GM23338 (cell line): ENCODE measurements around the gene PEAK3. TPM values are rescaled to one million over a fixed set of nuclear protein-coding genes. Genes with fewer than 3 reads are reported as not detected.

Experiments
- ATAC-seq: fragments of 200-7000 bp; cut with Tn5 transposase; 3 replicates; pipeline ENCODE4 v1.9.1; 2020
- DNase-seq: peaks from one replicate; pipeline ENCODE4 v3.0.0-alpha.2; 2015; ENCODE audit warnings: low spot score
- H2AFZ ChIP-seq: fragments of 200-600 bp; sonication (generic); 2 replicates; pipeline ENCODE4 v1.8.0; 2016; ENCODE audit warnings: antibody characterized with exemption, mild to moderate bottlenecking, moderate library complexity
- H3F3A ChIP-seq: fragments of 200-600 bp; sonication (generic); replicated peaks from 2 replicates; pipeline ENCODE4 v1.8.0; 2017; ENCODE audit warnings: antibody characterized with exemption, mixed run types, low read depth
- H3K27ac ChIP-seq: fragments of 200-600 bp; sonication (generic); 2 replicates; pipeline ENCODE4 v1.6.1; 2016; ENCODE audit warnings: low read depth
- H3K27me3 ChIP-seq: fragments of 200-600 bp; sonication (generic); 2 replicates; pipeline ENCODE4 v1.8.0; 2016; ENCODE audit warnings: mild to moderate bottlenecking, mixed run types, moderate library complexity; ENCODE audit not compliant: insufficient read depth
- H3K36me3 ChIP-seq: fragments of 200-600 bp; sonication (generic); 2 replicates; pipeline ENCODE4 v1.8.0; 2016; ENCODE audit warnings: mild to moderate bottlenecking; ENCODE audit not compliant: insufficient read depth
- H3K4me1 ChIP-seq: fragments of 200-600 bp; sonication (generic); 2 replicates; pipeline ENCODE4 v1.8.0; 2016; ENCODE audit warnings: mild to moderate bottlenecking, moderate library complexity; ENCODE audit not compliant: insufficient read depth
- H3K4me2 ChIP-seq: fragments of 200-600 bp; sonication (generic); 2 replicates; pipeline ENCODE4 v1.7.1; 2017; ENCODE audit warnings: mixed run types
- H3K4me3 ChIP-seq: fragments of 200-600 bp; sonication (generic); 2 replicates; pipeline ENCODE4 v1.6.1; 2016; ENCODE audit warnings: mixed run types
- H3K79me2 ChIP-seq: fragments of 200-600 bp; sonication (generic); replicated peaks from 2 replicates; pipeline ENCODE4 v1.8.0; 2017; ENCODE audit warnings: mild to moderate bottlenecking; ENCODE audit not compliant: insufficient read depth
- H3K9me2 ChIP-seq: fragments of 200-600 bp; sonication (generic); 2 replicates; pipeline ENCODE4 v1.8.0; 2017; ENCODE audit not compliant: insufficient read depth
- H4K20me1 ChIP-seq: fragments of 200-600 bp; sonication (generic); replicated peaks from 2 replicates; pipeline ENCODE4 v1.8.0; 2017; ENCODE audit warnings: mild to moderate bottlenecking; ENCODE audit not compliant: insufficient read depth
- H3K27ac Mint-ChIP-seq: 2 replicates; pipeline ENCODE4 v1.8.0; 2020; ENCODE audit warnings: inconsistent platforms, mild to moderate bottlenecking, moderate library complexity, mixed read lengths
- H3K27me3 Mint-ChIP-seq: 3 replicates; pipeline ENCODE4 v1.8.0; 2022; ENCODE audit warnings: low read depth, mild to moderate bottlenecking, moderate library complexity, mixed read lengths, inconsistent platforms; ENCODE audit not compliant: insufficient read depth, poor library complexity
- H3K36me3 Mint-ChIP-seq: 3 replicates; pipeline ENCODE4 v1.8.0; 2021; ENCODE audit warnings: low read depth, mild to moderate bottlenecking, inconsistent platforms, moderate library complexity, mixed read lengths
- H3K4me1 Mint-ChIP-seq: 3 replicates; pipeline ENCODE4 v1.8.0; 2020; ENCODE audit warnings: mild to moderate bottlenecking, inconsistent platforms, mixed read lengths
- H3K4me3 Mint-ChIP-seq: 3 replicates; pipeline ENCODE4 v1.8.0; 2021; ENCODE audit warnings: moderate library complexity, mild to moderate bottlenecking, inconsistent platforms, mixed read lengths
- H3K9me3 Mint-ChIP-seq: 3 replicates; pipeline ENCODE4 v1.8.0; 2020; ENCODE audit warnings: moderate library complexity, mild to moderate bottlenecking, inconsistent platforms, mixed read lengths
- CREB1 ChIP-seq: fragments of 250-450 bp; sonication (Bioruptor Pico); IDR thresholded peaks from 2 replicates; pipeline ENCODE4 v1.5.0; 2020; ENCODE audit warnings: low read depth, mild to moderate bottlenecking, moderate library complexity
- CTCF ChIP-seq, 2 experiments: fragments of 200-600 bp in 1 of 2; sonication (generic) in 1 of 2; conservative IDR thresholded peaks; 2 replicates each; pipeline versions ENCODE4 v1.5.1 to v1.6.1; 2016 to 2017; ENCODE audit warnings: antibody characterized with exemption in 2 of 2, low read depth in 2 of 2, mild to moderate bottlenecking in 2 of 2, moderate library complexity in 1 of 2
- EZH2phosphoT487 ChIP-seq: fragments of 200-600 bp; sonication (generic); IDR thresholded peaks from one replicate; pipeline ENCODE4 v1.8.1; 2018; ENCODE audit warnings: antibody characterized with exemption; ENCODE audit not compliant: unreplicated experiment
- JUNB ChIP-seq: IDR thresholded peaks from one replicate; pipeline ENCODE4 v1.6.1; 2016; ENCODE audit warnings: antibody characterized with exemption; ENCODE audit not compliant: unreplicated experiment
- NANOG ChIP-seq: IDR thresholded peaks from 2 replicates; pipeline ENCODE4 v1.6.1; 2016; ENCODE audit warnings: antibody characterized with exemption, borderline replicate concordance
- POLR2AphosphoS5 ChIP-seq: IDR thresholded peaks from 2 replicates; pipeline ENCODE4 v1.6.1; 2016; ENCODE audit warnings: antibody characterized with exemption, low read depth
- ZNF331 ChIP-seq: fragments of 250-450 bp; sonication (Bioruptor Pico); IDR thresholded peaks from 2 replicates; pipeline ENCODE4 v1.5.0; 2020; ENCODE audit warnings: low read depth, mild to moderate bottlenecking, moderate library complexity
- polyA plus RNA-seq: library from polyadenylated mRNA; unstranded; fragments of >200 nt; fragmentation: Nextera tagmentation; extraction: Ambion mirVana; gene quantifications from 2 replicates; pipeline ENCODE4 v1.2.1, GENCODE V29; 2016
- total RNA-seq: library from RNA; depleted of rRNA; stranded (reverse); fragments of >200 nt; shearing (Covaris generic); gene quantifications from 2 replicates; pipeline ENCODE4 v1.2.3, GENCODE V29; 2014
- TF ChIP-seq, protein P1 (sequence below): IDR thresholded peaks from one replicate; pipeline ENCODE4 v1.6.1; 2018; ENCODE audit warnings: antibody characterized with exemption; ENCODE audit not compliant: unreplicated experiment
- TF ChIP-seq, protein P2 (sequence below): fragments of 250-450 bp; sonication (Bioruptor Pico); IDR thresholded peaks from 2 replicates; pipeline ENCODE4 v1.5.0; 2020; ENCODE audit warnings: mild to moderate bottlenecking, moderate library complexity

Gene PEAK3
- total and polyA plus RNA-seq, 2 experiments from 2014 or later, result not detected

DNA sequence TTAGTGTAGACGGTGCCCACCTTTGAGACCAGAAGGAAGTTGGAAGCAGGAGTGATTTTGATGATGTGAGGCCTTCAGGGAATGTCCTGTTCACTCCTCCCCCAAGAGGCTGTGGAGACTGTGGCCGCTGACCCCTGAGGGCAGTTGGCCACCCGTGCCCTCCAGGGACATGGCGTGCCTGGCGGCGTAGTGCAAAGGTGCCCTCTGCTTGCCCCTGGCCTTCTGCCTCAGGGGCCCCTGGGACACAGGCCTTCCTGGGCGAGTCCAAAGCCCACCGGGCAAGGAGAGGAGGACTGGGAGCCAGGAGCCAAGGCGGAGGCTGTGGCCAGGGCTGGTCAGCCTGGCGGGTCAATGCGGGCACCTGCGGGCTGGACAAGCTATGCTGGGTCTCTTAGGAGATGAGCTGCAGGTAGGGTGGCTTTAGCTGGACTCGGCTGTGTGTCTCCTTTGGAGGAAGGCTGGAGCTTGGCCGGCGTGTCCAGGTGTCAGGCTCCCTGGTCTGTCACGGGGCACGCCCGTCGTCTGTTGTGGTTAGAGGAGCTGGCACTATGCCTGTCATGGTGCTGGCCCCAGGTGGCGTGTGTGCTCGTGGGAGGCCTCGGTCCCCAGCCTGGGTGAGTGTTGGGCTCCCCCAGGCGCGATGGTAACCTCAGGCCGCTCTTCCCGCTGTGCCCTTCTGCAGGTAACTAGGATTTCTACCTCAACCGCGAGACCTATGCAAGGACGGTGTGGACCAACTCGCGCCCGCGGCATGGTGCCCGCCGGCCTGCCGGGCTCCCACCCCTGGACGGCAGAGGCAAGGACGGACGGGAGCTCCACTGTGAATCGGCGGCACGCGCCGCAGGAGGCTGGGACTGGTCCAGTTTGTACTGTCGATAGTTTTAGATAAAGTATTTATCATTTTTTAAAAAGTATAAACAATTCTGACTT lies 52.6 kb downstream of the PEAK3 start (continued):
- no peak for TF ChIP-seq CREB1 (CRISPR knock-in tag)
- TF ChIP-seq, protein P1, sequence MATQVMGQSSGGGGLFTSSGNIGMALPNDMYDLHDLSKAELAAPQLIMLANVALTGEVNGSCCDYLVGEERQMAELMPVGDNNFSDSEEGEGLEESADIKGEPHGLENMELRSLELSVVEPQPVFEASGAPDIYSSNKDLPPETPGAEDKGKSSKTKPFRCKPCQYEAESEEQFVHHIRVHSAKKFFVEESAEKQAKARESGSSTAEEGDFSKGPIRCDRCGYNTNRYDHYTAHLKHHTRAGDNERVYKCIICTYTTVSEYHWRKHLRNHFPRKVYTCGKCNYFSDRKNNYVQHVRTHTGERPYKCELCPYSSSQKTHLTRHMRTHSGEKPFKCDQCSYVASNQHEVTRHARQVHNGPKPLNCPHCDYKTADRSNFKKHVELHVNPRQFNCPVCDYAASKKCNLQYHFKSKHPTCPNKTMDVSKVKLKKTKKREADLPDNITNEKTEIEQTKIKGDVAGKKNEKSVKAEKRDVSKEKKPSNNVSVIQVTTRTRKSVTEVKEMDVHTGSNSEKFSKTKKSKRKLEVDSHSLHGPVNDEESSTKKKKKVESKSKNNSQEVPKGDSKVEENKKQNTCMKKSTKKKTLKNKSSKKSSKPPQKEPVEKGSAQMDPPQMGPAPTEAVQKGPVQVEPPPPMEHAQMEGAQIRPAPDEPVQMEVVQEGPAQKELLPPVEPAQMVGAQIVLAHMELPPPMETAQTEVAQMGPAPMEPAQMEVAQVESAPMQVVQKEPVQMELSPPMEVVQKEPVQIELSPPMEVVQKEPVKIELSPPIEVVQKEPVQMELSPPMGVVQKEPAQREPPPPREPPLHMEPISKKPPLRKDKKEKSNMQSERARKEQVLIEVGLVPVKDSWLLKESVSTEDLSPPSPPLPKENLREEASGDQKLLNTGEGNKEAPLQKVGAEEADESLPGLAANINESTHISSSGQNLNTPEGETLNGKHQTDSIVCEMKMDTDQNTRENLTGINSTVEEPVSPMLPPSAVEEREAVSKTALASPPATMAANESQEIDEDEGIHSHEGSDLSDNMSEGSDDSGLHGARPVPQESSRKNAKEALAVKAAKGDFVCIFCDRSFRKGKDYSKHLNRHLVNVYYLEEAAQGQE, result no peak

GRCh38 chr19:2228157-2229030 lies 53.6 kb downstream of the PEAK3 start:
- Mint-ChIP-seq H3K27ac (no peak overlapping the region; the same call in 1 of the 2 replicates), H3K4me3 (no peak overlapping the region), H3K4me1 (no peaks in the 10 kb centered on the region), H3K36me3 (peaks cover 40% of the 10 kb centered on the region), H3K27me3 (peaks cover 8% of the 10 kb centered on the region), H3K9me3 (no peaks in the 10 kb centered on the region)
- ATAC-seq (no peak), DNase-seq (no peak)
- Histone ChIP-seq H3K4me2 (no peak overlapping the region), H3K27me3 (no peaks in the 10 kb centered on the region), H3K36me3 (no peaks in the 10 kb centered on the region; the same call in 1 of the 2 replicates), H3K4me3 (no peak overlapping the region), H3K9me2 (no peaks in the 10 kb centered on the region), H3F3A (0 out of 2 replicates have a peak, but pooled peaks cover 7% of the 10 kb centered on the region), H3K79me2 (no peaks in the 10 kb centered on the region), H4K20me1 (peaks cover 5% of the 10 kb centered on the region; the same call in 1 of the 2 replicates), H3K27ac (no peak overlapping the region), H3K4me1 (no peaks in the 10 kb centered on the region), H2AFZ (no peak overlapping the region)
- TF ChIP-seq NANOG, result no peak
- no peak for TF ChIP-seq ZNF331
- no peak for TF ChIP-seq JUNB
- no peak for TF ChIP-seq POLR2AphosphoS5
- TF ChIP-seq EZH2phosphoT487, result no peak
- no peak for TF ChIP-seq CTCF (conservative IDR thresholded peaks at IDR 0.05; ENCODE audit: low read depth in 2 of 2)
- TF ChIP-seq, protein P2, sequence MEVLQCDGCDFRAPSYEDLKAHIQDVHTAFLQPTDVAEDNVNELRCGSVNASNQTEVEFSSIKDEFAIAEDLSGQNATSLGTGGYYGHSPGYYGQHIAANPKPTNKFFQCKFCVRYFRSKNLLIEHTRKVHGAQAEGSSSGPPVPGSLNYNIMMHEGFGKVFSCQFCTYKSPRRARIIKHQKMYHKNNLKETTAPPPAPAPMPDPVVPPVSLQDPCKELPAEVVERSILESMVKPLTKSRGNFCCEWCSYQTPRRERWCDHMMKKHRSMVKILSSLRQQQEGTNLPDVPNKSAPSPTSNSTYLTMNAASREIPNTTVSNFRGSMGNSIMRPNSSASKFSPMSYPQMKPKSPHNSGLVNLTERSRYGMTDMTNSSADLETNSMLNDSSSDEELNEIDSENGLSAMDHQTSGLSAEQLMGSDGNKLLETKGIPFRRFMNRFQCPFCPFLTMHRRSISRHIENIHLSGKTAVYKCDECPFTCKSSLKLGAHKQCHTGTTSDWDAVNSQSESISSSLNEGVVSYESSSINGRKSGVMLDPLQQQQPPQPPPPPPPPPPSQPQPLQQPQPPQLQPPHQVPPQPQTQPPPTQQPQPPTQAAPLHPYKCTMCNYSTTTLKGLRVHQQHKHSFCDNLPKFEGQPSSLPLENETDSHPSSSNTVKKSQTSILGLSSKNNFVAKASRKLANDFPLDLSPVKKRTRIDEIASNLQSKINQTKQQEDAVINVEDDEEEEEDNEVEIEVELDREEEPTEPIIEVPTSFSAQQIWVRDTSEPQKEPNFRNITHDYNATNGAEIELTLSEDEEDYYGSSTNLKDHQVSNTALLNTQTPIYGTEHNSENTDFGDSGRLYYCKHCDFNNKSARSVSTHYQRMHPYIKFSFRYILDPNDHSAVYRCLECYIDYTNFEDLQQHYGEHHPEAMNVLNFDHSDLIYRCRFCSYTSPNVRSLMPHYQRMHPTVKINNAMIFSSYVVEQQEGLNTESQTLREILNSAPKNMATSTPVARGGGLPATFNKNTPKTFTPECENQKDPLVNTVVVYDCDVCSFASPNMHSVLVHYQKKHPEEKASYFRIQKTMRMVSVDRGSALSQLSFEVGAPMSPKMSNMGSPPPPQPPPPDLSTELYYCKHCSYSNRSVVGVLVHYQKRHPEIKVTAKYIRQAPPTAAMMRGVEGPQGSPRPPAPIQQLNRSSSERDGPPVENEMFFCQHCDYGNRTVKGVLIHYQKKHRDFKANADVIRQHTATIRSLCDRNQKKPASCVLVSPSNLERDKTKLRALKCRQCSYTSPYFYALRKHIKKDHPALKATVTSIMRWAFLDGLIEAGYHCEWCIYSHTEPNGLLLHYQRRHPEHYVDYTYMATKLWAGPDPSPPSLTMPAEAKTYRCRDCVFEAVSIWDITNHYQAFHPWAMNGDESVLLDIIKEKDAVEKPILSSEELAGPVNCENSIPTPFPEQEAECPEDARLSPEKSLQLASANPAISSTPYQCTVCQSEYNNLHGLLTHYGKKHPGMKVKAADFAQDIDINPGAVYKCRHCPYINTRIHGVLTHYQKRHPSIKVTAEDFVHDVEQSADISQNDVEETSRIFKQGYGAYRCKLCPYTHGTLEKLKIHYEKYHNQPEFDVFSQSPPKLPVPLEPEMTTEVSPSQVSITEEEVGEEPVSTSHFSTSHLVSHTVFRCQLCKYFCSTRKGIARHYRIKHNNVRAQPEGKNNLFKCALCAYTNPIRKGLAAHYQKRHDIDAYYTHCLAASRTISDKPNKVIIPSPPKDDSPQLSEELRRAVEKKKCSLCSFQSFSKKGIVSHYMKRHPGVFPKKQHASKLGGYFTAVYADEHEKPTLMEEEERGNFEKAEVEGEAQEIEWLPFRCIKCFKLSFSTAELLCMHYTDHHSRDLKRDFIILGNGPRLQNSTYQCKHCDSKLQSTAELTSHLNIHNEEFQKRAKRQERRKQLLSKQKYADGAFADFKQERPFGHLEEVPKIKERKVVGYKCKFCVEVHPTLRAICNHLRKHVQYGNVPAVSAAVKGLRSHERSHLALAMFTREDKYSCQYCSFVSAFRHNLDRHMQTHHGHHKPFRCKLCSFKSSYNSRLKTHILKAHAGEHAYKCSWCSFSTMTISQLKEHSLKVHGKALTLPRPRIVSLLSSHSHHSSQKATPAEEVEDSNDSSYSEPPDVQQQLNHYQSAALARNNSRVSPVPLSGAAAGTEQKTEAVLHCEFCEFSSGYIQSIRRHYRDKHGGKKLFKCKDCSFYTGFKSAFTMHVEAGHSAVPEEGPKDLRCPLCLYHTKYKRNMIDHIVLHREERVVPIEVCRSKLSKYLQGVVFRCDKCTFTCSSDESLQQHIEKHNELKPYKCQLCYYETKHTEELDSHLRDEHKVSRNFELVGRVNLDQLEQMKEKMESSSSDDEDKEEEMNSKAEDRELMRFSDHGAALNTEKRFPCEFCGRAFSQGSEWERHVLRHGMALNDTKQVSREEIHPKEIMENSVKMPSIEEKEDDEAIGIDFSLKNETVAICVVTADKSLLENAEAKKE (CRISPR knock-in tag), result no peak
